GM23338 (cell line): ENCODE measurements around the gene PLSCR4. TPM values are rescaled to one million over a fixed set of nuclear protein-coding genes. Genes with fewer than 3 reads are reported as not detected.

ENCODE experiments used
- ATAC-seq: fragments of 200-7000 bp; cut with Tn5 transposase; 3 replicates; pipeline ENCODE4 v1.9.1; 2020
- DNase-seq: peaks from one replicate; pipeline ENCODE4 v3.0.0-alpha.2; 2015; ENCODE audit warnings: low spot score
- H2AFZ ChIP-seq: fragments of 200-600 bp; sonication (generic); 2 replicates; pipeline ENCODE4 v1.8.0; 2016; ENCODE audit warnings: antibody characterized with exemption, mild to moderate bottlenecking, moderate library complexity
- H3F3A ChIP-seq: fragments of 200-600 bp; sonication (generic); replicated peaks from 2 replicates; pipeline ENCODE4 v1.8.0; 2017; ENCODE audit warnings: antibody characterized with exemption, mixed run types, low read depth
- H3K27ac ChIP-seq: fragments of 200-600 bp; sonication (generic); 2 replicates; pipeline ENCODE4 v1.6.1; 2016; ENCODE audit warnings: low read depth
- H3K27me3 ChIP-seq: fragments of 200-600 bp; sonication (generic); 2 replicates; pipeline ENCODE4 v1.8.0; 2016; ENCODE audit warnings: mild to moderate bottlenecking, mixed run types, moderate library complexity; ENCODE audit not compliant: insufficient read depth
- H3K36me3 ChIP-seq: fragments of 200-600 bp; sonication (generic); 2 replicates; pipeline ENCODE4 v1.8.0; 2016; ENCODE audit warnings: mild to moderate bottlenecking; ENCODE audit not compliant: insufficient read depth
- H3K4me1 ChIP-seq: fragments of 200-600 bp; sonication (generic); 2 replicates; pipeline ENCODE4 v1.8.0; 2016; ENCODE audit warnings: mild to moderate bottlenecking, moderate library complexity; ENCODE audit not compliant: insufficient read depth
- H3K4me2 ChIP-seq: fragments of 200-600 bp; sonication (generic); 2 replicates; pipeline ENCODE4 v1.7.1; 2017; ENCODE audit warnings: mixed run types
- H3K4me3 ChIP-seq: fragments of 200-600 bp; sonication (generic); 2 replicates; pipeline ENCODE4 v1.6.1; 2016; ENCODE audit warnings: mixed run types
- H3K79me2 ChIP-seq: fragments of 200-600 bp; sonication (generic); replicated peaks from 2 replicates; pipeline ENCODE4 v1.8.0; 2017; ENCODE audit warnings: mild to moderate bottlenecking; ENCODE audit not compliant: insufficient read depth
- H3K9me2 ChIP-seq: fragments of 200-600 bp; sonication (generic); 2 replicates; pipeline ENCODE4 v1.8.0; 2017; ENCODE audit not compliant: insufficient read depth
- H4K20me1 ChIP-seq: fragments of 200-600 bp; sonication (generic); replicated peaks from 2 replicates; pipeline ENCODE4 v1.8.0; 2017; ENCODE audit warnings: mild to moderate bottlenecking; ENCODE audit not compliant: insufficient read depth
- H3K27ac Mint-ChIP-seq: 2 replicates; pipeline ENCODE4 v1.8.0; 2020; ENCODE audit warnings: inconsistent platforms, mild to moderate bottlenecking, moderate library complexity, mixed read lengths
- H3K27me3 Mint-ChIP-seq: 3 replicates; pipeline ENCODE4 v1.8.0; 2022; ENCODE audit warnings: low read depth, mild to moderate bottlenecking, moderate library complexity, mixed read lengths, inconsistent platforms; ENCODE audit not compliant: insufficient read depth, poor library complexity
- H3K36me3 Mint-ChIP-seq: 3 replicates; pipeline ENCODE4 v1.8.0; 2021; ENCODE audit warnings: low read depth, mild to moderate bottlenecking, inconsistent platforms, moderate library complexity, mixed read lengths
- H3K4me1 Mint-ChIP-seq: 3 replicates; pipeline ENCODE4 v1.8.0; 2020; ENCODE audit warnings: mild to moderate bottlenecking, inconsistent platforms, mixed read lengths
- H3K4me3 Mint-ChIP-seq: 3 replicates; pipeline ENCODE4 v1.8.0; 2021; ENCODE audit warnings: moderate library complexity, mild to moderate bottlenecking, inconsistent platforms, mixed read lengths
- H3K9me3 Mint-ChIP-seq: 3 replicates; pipeline ENCODE4 v1.8.0; 2020; ENCODE audit warnings: moderate library complexity, mild to moderate bottlenecking, inconsistent platforms, mixed read lengths
- CREB1 ChIP-seq: fragments of 250-450 bp; sonication (Bioruptor Pico); IDR thresholded peaks from 2 replicates; pipeline ENCODE4 v1.5.0; 2020; ENCODE audit warnings: low read depth, mild to moderate bottlenecking, moderate library complexity
- CTCF ChIP-seq, 2 experiments: fragments of 200-600 bp in 1 of 2; sonication (generic) in 1 of 2; conservative IDR thresholded peaks; 2 replicates each; pipeline versions ENCODE4 v1.5.1 to v1.6.1; 2016 to 2017; ENCODE audit warnings: antibody characterized with exemption in 2 of 2, low read depth in 2 of 2, mild to moderate bottlenecking in 2 of 2, moderate library complexity in 1 of 2
- EZH2phosphoT487 ChIP-seq: fragments of 200-600 bp; sonication (generic); IDR thresholded peaks from one replicate; pipeline ENCODE4 v1.8.1; 2018; ENCODE audit warnings: antibody characterized with exemption; ENCODE audit not compliant: unreplicated experiment
- JUNB ChIP-seq: IDR thresholded peaks from one replicate; pipeline ENCODE4 v1.6.1; 2016; ENCODE audit warnings: antibody characterized with exemption; ENCODE audit not compliant: unreplicated experiment
- ZNF114 ChIP-seq: fragments of 250-450 bp; sonication (Bioruptor Pico); IDR thresholded peaks from 2 replicates; pipeline ENCODE4 v1.5.0; 2020; ENCODE audit warnings: mild to moderate bottlenecking, moderate library complexity
- ZNF331 ChIP-seq: fragments of 250-450 bp; sonication (Bioruptor Pico); IDR thresholded peaks from 2 replicates; pipeline ENCODE4 v1.5.0; 2020; ENCODE audit warnings: low read depth, mild to moderate bottlenecking, moderate library complexity
- ZNF462 ChIP-seq: fragments of 250-450 bp; sonication (Bioruptor Pico); IDR thresholded peaks from 2 replicates; pipeline ENCODE4 v1.5.0; 2020; ENCODE audit warnings: mild to moderate bottlenecking, moderate library complexity
- polyA plus RNA-seq: library from polyadenylated mRNA; unstranded; fragments of >200 nt; fragmentation: Nextera tagmentation; extraction: Ambion mirVana; gene quantifications from 2 replicates; pipeline ENCODE4 v1.2.1, GENCODE V29; 2016
- total RNA-seq: library from RNA; depleted of rRNA; stranded (reverse); fragments of >200 nt; shearing (Covaris generic); gene quantifications from 2 replicates; pipeline ENCODE4 v1.2.3, GENCODE V29; 2014

Gene PLSCR4
- total and polyA plus RNA-seq, 2 experiments from 2014 or later = 1.4 to 5.2 TPM

GRCh38 chr3:146166826-146167225, 84.1 kb downstream of the PLSCR4 start:
- no peaks in the 10 kb centered on the region for H3K79me2 ChIP-seq
- H3K9me2 ChIP-seq = 0 out of 2 replicates have a peak, but pooled peaks cover 7% of the 10 kb centered on the region
- peaks cover 2% of the 10 kb centered on the region; the same call in 1 of the 2 replicates for H3F3A ChIP-seq
- Mint-ChIP-seq H3K27ac (no peak overlapping the region), H3K4me1 (peaks cover 24% of the 10 kb centered on the region), H3K9me3 (no peaks in the 10 kb centered on the region), H3K27me3 (no peaks in the 10 kb centered on the region), H3K4me3 (no peak overlapping the region), H3K36me3 (no peaks in the 10 kb centered on the region)
- no peak overlapping the region for H3K4me3 ChIP-seq
- no peaks in the 10 kb centered on the region for H4K20me1 ChIP-seq
- H3K27me3 ChIP-seq = peaks cover 12% of the 10 kb centered on the region
- H3K4me2 ChIP-seq = no peak overlapping the region
- H3K27ac ChIP-seq = no peak overlapping the region
- DNase-seq (no peak), ATAC-seq (no peak)
- H2AFZ ChIP-seq = no peak overlapping the region
- H3K4me1 ChIP-seq = peaks cover 19% of the 10 kb centered on the region
- no peak for TF ChIP-seq CREB1 (CRISPR knock-in tag)
- TF ChIP-seq ZNF114 = no peak
- no peak for TF ChIP-seq JUNB
- TF ChIP-seq EZH2phosphoT487 = no peak
- TF ChIP-seq CTCF (conservative IDR thresholded peaks at IDR 0.05; ENCODE audit: low read depth in 2 of 2) = no peak
- no peak for TF ChIP-seq ZNF331 (CRISPR knock-in tag)
- no peak for TF ChIP-seq ZNF462 (CRISPR knock-in tag)
- no peaks in the 10 kb centered on the region for H3K36me3 ChIP-seq
